Measurements from ENCODE around the gene RTN4RL2. TPM values are rescaled to one million over a fixed set of nuclear protein-coding genes. Genes with fewer than 3 reads are reported as not detected.

Gene RTN4RL2
- total RNA-seq, 1 experiment from 2014 or later: 0.90 TPM

GRCh38 chr11:57501953-57502352 lies 41.6 kb downstream of the RTN4RL2 start:
- ATAC-seq: no peak
- intact Hi-C loops (cut with micrococcal nuclease; ENCODE audit: unreplicated experiment): no loop called here
- BruUV-seq (replicated peaks): no TSS peak
- no peak overlapping the region for H3K27ac ChIP-seq (ENCODE audit: low read length)
- no peaks in the 10 kb centered on the region for H3K36me3 ChIP-seq (ENCODE audit: control insufficient read depth, insufficient read depth, low read length)
- no peak for DNase-seq (ENCODE audit: low read depth, low spot score)
- H3K4me1 ChIP-seq (ENCODE audit: control insufficient read depth, insufficient read depth, low read length): peaks cover 6% of the 10 kb centered on the region; the same call in 1 of the 2 replicates
- TF ChIP-seq POLR2AphosphoS5 (IDR thresholded peaks at IDR 0.05; ENCODE audit: low read depth, low read length): no peak
- no peak for TF ChIP-seq TCF7L2 (IDR thresholded peaks at IDR 0.05; ENCODE audit: low read depth, low read length)
- TF ChIP-seq SIN3A (IDR thresholded peaks at IDR 0.05; ENCODE audit: borderline replicate concordance, insufficient read depth, low read depth, low read length): no peak
- TF ChIP-seq, protein P1, sequence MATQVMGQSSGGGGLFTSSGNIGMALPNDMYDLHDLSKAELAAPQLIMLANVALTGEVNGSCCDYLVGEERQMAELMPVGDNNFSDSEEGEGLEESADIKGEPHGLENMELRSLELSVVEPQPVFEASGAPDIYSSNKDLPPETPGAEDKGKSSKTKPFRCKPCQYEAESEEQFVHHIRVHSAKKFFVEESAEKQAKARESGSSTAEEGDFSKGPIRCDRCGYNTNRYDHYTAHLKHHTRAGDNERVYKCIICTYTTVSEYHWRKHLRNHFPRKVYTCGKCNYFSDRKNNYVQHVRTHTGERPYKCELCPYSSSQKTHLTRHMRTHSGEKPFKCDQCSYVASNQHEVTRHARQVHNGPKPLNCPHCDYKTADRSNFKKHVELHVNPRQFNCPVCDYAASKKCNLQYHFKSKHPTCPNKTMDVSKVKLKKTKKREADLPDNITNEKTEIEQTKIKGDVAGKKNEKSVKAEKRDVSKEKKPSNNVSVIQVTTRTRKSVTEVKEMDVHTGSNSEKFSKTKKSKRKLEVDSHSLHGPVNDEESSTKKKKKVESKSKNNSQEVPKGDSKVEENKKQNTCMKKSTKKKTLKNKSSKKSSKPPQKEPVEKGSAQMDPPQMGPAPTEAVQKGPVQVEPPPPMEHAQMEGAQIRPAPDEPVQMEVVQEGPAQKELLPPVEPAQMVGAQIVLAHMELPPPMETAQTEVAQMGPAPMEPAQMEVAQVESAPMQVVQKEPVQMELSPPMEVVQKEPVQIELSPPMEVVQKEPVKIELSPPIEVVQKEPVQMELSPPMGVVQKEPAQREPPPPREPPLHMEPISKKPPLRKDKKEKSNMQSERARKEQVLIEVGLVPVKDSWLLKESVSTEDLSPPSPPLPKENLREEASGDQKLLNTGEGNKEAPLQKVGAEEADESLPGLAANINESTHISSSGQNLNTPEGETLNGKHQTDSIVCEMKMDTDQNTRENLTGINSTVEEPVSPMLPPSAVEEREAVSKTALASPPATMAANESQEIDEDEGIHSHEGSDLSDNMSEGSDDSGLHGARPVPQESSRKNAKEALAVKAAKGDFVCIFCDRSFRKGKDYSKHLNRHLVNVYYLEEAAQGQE (IDR thresholded peaks at IDR 0.05; ENCODE audit: insufficient read depth in 1 of 2, low read depth in 2 of 2, low read length in 1 of 2): no peak
- TF ChIP-seq, protein P2, sequence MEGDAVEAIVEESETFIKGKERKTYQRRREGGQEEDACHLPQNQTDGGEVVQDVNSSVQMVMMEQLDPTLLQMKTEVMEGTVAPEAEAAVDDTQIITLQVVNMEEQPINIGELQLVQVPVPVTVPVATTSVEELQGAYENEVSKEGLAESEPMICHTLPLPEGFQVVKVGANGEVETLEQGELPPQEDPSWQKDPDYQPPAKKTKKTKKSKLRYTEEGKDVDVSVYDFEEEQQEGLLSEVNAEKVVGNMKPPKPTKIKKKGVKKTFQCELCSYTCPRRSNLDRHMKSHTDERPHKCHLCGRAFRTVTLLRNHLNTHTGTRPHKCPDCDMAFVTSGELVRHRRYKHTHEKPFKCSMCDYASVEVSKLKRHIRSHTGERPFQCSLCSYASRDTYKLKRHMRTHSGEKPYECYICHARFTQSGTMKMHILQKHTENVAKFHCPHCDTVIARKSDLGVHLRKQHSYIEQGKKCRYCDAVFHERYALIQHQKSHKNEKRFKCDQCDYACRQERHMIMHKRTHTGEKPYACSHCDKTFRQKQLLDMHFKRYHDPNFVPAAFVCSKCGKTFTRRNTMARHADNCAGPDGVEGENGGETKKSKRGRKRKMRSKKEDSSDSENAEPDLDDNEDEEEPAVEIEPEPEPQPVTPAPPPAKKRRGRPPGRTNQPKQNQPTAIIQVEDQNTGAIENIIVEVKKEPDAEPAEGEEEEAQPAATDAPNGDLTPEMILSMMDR (IDR thresholded peaks at IDR 0.05): no peak
- no peaks in the 10 kb centered on the region for H3K27me3 ChIP-seq (ENCODE audit: control insufficient read depth, insufficient read depth, low read length)
- CTCF ChIA-PET: interaction anchor here (0.6 kb wide), 1 partner anchor 9 kb away, joined by 4 read pairs; no protein-coding TSS in a partner anchor
- POLR2A ChIA-PET: no interaction called here
- in situ Hi-C loops (cut with HindIII; ENCODE audit: low pct_unique_long_range_greater_than_20kb, low sequenced_read_pairs): no loop called here
- H3K9me3 ChIP-seq (ENCODE audit: control insufficient read depth, insufficient read depth, low read depth, low read length): no peaks in the 10 kb centered on the region
- no peak overlapping the region for H3K4me3 ChIP-seq (ENCODE audit: low read depth in 2 of 2, low read length in 2 of 2)

GRCh38 chr11:57502376-57502775 lies 42.0 kb downstream of the RTN4RL2 start:
- Histone ChIP-seq H3K9me3 (ENCODE audit: control insufficient read depth, insufficient read depth, low read depth, low read length) (no peaks in the 10 kb centered on the region), H3K36me3 (ENCODE audit: control insufficient read depth, insufficient read depth, low read length) (no peaks in the 10 kb centered on the region), H3K4me3 (ENCODE audit: low read depth in 2 of 2, low read length in 2 of 2) (no peak overlapping the region), H3K4me1 (ENCODE audit: control insufficient read depth, insufficient read depth, low read length) (peaks cover 6% of the 10 kb centered on the region; the same call in 1 of the 2 replicates), H3K27me3 (ENCODE audit: control insufficient read depth, insufficient read depth, low read length) (no peaks in the 10 kb centered on the region), H3K27ac (ENCODE audit: low read length) (no peak overlapping the region)
- in situ Hi-C loops (cut with HindIII; ENCODE audit: low pct_unique_long_range_greater_than_20kb, low sequenced_read_pairs): no loop called here
- DNase-seq (ENCODE audit: low read depth, low spot score) (no peak), ATAC-seq (no peak)
- TF ChIP-seq SIN3A (IDR thresholded peaks at IDR 0.05; ENCODE audit: borderline replicate concordance, insufficient read depth, low read depth, low read length): no peak
- TF ChIP-seq, protein P1 (IDR thresholded peaks at IDR 0.05; ENCODE audit: insufficient read depth in 1 of 2, low read depth in 2 of 2, low read length in 1 of 2): no peak
- no peak for TF ChIP-seq TCF7L2 (IDR thresholded peaks at IDR 0.05; ENCODE audit: low read depth, low read length)
- ChIA-PET CTCF (interaction anchor here (0.6 kb wide), 1 partner anchor 9 kb away, joined by 4 read pairs; no protein-coding TSS in a partner anchor), POLR2A (no interaction called here)
- intact Hi-C loops (cut with micrococcal nuclease; ENCODE audit: unreplicated experiment): no loop called here
- no TSS peak for BruUV-seq (replicated peaks)
